ENCODE data around the gene AFG1L.

DNA sequence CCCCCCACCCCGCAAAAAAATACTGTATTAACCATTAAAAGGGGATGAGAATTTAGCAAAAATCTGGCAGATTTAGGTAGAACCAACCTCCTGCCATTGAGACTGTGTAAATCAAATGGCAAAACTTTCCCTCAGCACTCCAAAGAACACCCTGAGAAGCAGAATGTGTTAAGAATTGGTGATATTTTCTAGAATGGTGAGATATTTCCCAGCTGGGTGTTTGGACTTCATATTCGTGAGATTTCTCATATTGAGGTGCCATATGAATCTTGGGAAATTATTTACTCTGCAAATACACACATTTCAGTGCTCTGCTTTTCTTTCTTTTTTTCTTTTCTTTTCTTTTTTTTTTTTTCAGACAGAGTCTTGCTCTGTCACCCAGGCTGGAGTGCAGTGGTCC is 199.6 kb downstream of the AFG1L start:
- no peak for TF ChIP-seq POLR2AphosphoS5 (IDR thresholded peaks at IDR 0.05; ENCODE audit: low read depth, low read length)
- TF ChIP-seq SMC3 (IDR thresholded peaks at IDR 0.05; ENCODE audit: low read depth, low read length): no peak
- no peak for TF ChIP-seq EZH2phosphoT487 (IDR thresholded peaks at IDR 0.05; ENCODE audit: borderline replicate concordance, low read depth)
- no peak for TF ChIP-seq RAD21 (IDR thresholded peaks at IDR 0.05; ENCODE audit: low read length)
- TF ChIP-seq ELF1 (IDR thresholded peaks at IDR 0.05): no peak
- TF ChIP-seq, protein P1, sequence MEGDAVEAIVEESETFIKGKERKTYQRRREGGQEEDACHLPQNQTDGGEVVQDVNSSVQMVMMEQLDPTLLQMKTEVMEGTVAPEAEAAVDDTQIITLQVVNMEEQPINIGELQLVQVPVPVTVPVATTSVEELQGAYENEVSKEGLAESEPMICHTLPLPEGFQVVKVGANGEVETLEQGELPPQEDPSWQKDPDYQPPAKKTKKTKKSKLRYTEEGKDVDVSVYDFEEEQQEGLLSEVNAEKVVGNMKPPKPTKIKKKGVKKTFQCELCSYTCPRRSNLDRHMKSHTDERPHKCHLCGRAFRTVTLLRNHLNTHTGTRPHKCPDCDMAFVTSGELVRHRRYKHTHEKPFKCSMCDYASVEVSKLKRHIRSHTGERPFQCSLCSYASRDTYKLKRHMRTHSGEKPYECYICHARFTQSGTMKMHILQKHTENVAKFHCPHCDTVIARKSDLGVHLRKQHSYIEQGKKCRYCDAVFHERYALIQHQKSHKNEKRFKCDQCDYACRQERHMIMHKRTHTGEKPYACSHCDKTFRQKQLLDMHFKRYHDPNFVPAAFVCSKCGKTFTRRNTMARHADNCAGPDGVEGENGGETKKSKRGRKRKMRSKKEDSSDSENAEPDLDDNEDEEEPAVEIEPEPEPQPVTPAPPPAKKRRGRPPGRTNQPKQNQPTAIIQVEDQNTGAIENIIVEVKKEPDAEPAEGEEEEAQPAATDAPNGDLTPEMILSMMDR (IDR thresholded peaks at IDR 0.05): no peak
- TF ChIP-seq, protein P2, sequence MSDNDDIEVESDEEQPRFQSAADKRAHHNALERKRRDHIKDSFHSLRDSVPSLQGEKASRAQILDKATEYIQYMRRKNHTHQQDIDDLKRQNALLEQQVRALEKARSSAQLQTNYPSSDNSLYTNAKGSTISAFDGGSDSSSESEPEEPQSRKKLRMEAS (IDR thresholded peaks at IDR 0.05; ENCODE audit: low read depth): no peak
- TF ChIP-seq TAF1 (IDR thresholded peaks at IDR 0.05; ENCODE audit: borderline replicate concordance, low read depth, low read length): no peak
- TF ChIP-seq, protein P3, sequence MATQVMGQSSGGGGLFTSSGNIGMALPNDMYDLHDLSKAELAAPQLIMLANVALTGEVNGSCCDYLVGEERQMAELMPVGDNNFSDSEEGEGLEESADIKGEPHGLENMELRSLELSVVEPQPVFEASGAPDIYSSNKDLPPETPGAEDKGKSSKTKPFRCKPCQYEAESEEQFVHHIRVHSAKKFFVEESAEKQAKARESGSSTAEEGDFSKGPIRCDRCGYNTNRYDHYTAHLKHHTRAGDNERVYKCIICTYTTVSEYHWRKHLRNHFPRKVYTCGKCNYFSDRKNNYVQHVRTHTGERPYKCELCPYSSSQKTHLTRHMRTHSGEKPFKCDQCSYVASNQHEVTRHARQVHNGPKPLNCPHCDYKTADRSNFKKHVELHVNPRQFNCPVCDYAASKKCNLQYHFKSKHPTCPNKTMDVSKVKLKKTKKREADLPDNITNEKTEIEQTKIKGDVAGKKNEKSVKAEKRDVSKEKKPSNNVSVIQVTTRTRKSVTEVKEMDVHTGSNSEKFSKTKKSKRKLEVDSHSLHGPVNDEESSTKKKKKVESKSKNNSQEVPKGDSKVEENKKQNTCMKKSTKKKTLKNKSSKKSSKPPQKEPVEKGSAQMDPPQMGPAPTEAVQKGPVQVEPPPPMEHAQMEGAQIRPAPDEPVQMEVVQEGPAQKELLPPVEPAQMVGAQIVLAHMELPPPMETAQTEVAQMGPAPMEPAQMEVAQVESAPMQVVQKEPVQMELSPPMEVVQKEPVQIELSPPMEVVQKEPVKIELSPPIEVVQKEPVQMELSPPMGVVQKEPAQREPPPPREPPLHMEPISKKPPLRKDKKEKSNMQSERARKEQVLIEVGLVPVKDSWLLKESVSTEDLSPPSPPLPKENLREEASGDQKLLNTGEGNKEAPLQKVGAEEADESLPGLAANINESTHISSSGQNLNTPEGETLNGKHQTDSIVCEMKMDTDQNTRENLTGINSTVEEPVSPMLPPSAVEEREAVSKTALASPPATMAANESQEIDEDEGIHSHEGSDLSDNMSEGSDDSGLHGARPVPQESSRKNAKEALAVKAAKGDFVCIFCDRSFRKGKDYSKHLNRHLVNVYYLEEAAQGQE (IDR thresholded peaks at IDR 0.05; ENCODE audit: low read depth, low read length): no peak
- TF ChIP-seq, protein P4, sequence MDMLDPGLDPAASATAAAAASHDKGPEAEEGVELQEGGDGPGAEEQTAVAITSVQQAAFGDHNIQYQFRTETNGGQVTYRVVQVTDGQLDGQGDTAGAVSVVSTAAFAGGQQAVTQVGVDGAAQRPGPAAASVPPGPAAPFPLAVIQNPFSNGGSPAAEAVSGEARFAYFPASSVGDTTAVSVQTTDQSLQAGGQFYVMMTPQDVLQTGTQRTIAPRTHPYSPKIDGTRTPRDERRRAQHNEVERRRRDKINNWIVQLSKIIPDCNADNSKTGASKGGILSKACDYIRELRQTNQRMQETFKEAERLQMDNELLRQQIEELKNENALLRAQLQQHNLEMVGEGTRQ (IDR thresholded peaks at IDR 0.05; ENCODE audit: borderline replicate concordance, low read depth, low read length): no peak

Data from SK-N-SH (cell line).